DOHH2 (cell line): ENCODE results near the gene C4orf50.

Experiments used
- H3F3A ChIP-seq: fragments of 200-600 bp; sonication (generic), shearing (Covaris generic); 2 replicates; pipeline ENCODE4 v1.6.0; 2016; ENCODE audit warnings: antibody characterized with exemption, mild to moderate bottlenecking; ENCODE audit not compliant: control insufficient read depth, insufficient read depth
- H3K27ac ChIP-seq: fragments of 200-600 bp; sonication (generic); 2 replicates; pipeline ENCODE4 v1.5.1; 2014; ENCODE audit warnings: low read depth, mild to moderate bottlenecking, low read length, moderate library complexity
- H3K27me3 ChIP-seq: fragments of 200-600 bp; sonication (generic); 2 replicates; pipeline ENCODE4 v1.6.1; 2014; ENCODE audit warnings: mild to moderate bottlenecking, low read length, mixed read lengths; ENCODE audit not compliant: control insufficient read depth
- H3K36me3 ChIP-seq: fragments of 200-600 bp; sonication (generic); 2 replicates; pipeline ENCODE4 v1.6.1; 2014; ENCODE audit warnings: mild to moderate bottlenecking, low read length, moderate library complexity, mixed read lengths; ENCODE audit not compliant: control insufficient read depth
- H3K4me1 ChIP-seq: fragments of 200-600 bp; sonication (generic); 2 replicates; pipeline ENCODE4 v1.6.1; 2014; ENCODE audit warnings: mild to moderate bottlenecking, low read length, mixed read lengths; ENCODE audit not compliant: control insufficient read depth
- H3K4me2 ChIP-seq: fragments of 200-600 bp; sonication (generic); 2 replicates; pipeline ENCODE4 v1.6.0; 2014; ENCODE audit warnings: mild to moderate bottlenecking, low read length, moderate library complexity
- H3K4me3 ChIP-seq: fragments of 200-600 bp; sonication (generic); 2 replicates; pipeline ENCODE4 v1.5.1; 2014; ENCODE audit warnings: mild to moderate bottlenecking, low read length, mixed read lengths
- H3K79me2 ChIP-seq: fragments of 200-600 bp; sonication (generic); 2 replicates; pipeline ENCODE4 v1.6.1; 2014; ENCODE audit warnings: mild to moderate bottlenecking, low read length, mixed read lengths; ENCODE audit not compliant: control insufficient read depth
- H3K9me2 ChIP-seq: fragments of 200-600 bp; sonication (generic); replicated peaks from 2 replicates; pipeline ENCODE4 v1.6.1; 2014; ENCODE audit warnings: mild to moderate bottlenecking, low read length, mixed read lengths; ENCODE audit not compliant: control insufficient read depth
- H3K9me3 ChIP-seq: fragments of 200-600 bp; sonication (generic); 2 replicates; pipeline ENCODE4 v1.6.1; 2014; ENCODE audit warnings: antibody characterized with exemption, low read length, mixed read lengths; ENCODE audit not compliant: control insufficient read depth, insufficient read depth
- H4K20me1 ChIP-seq: fragments of 200-600 bp; sonication (generic); 2 replicates; pipeline ENCODE4 v1.6.0; 2014; ENCODE audit warnings: low read depth, mild to moderate bottlenecking, antibody characterized with exemption, low read length, moderate library complexity; ENCODE audit not compliant: control insufficient read depth, insufficient read depth
- CTCF ChIP-seq: fragments of 200-600 bp; sonication (generic); IDR thresholded peaks from one replicate; pipeline ENCODE4 v1.5.1; 2014; ENCODE audit warnings: antibody characterized with exemption, mild to moderate bottlenecking, low read depth, low read length; ENCODE audit not compliant: poor library complexity, severe bottlenecking
- EZH2phosphoT487 ChIP-seq: fragments of 200-600 bp; sonication (generic); IDR thresholded peaks from 2 replicates; pipeline ENCODE4 v1.6.1; 2017; ENCODE audit warnings: borderline replicate concordance, mild to moderate bottlenecking, antibody characterized with exemption, low read length, moderate library complexity, mixed read lengths

Gene C4orf50

GRCh38 chr4:5923376-5923775 is 94.9 kb downstream of the C4orf50 start:
- no peaks in the 10 kb centered on the region for H3K4me1 ChIP-seq
- H3K4me2 ChIP-seq, result no peak overlapping the region
- H3K79me2 ChIP-seq, result no peaks in the 10 kb centered on the region
- TF ChIP-seq CTCF (no peak), EZH2phosphoT487 (no peak)
- H3K9me3 ChIP-seq, result no peaks in the 10 kb centered on the region
- H3K9me2 ChIP-seq, result no peaks in the 10 kb centered on the region
- no peaks in the 10 kb centered on the region for H3F3A ChIP-seq
- no peaks in the 10 kb centered on the region for H3K36me3 ChIP-seq
- H3K4me3 ChIP-seq, result no peak overlapping the region
- H3K27me3 ChIP-seq, result no peaks in the 10 kb centered on the region
- H4K20me1 ChIP-seq, result no peaks in the 10 kb centered on the region
- no peak overlapping the region for H3K27ac ChIP-seq

DNA sequence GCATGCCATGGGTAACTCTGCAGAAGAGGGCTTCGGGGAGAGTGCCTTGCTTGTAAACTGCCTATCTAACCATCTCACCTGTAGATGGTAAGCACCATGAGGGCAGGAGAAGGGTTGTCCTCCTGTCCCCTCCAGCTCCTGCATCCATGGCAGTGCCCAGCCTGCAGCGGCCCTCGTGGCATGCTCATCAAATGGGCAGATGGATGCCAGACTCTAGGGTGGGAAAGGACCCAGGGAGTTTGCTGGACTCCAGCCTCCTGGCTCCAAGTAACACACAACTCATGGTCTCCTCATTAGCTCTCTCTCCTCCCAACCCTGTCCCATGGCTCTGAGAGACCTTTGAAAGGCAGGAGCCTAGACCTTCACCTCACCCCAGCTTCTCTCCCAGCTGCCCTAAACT is 95.7 kb downstream of the C4orf50 start:
- H3F3A ChIP-seq, result no peaks in the 10 kb centered on the region
- H3K4me2 ChIP-seq, result no peak overlapping the region
- no peaks in the 10 kb centered on the region for H3K9me2 ChIP-seq
- H3K79me2 ChIP-seq, result no peaks in the 10 kb centered on the region
- no peaks in the 10 kb centered on the region for H4K20me1 ChIP-seq
- TF ChIP-seq CTCF, result no peak
- no peak for TF ChIP-seq EZH2phosphoT487
- no peak overlapping the region for H3K4me3 ChIP-seq
- H3K27me3 ChIP-seq, result no peaks in the 10 kb centered on the region
- no peaks in the 10 kb centered on the region for H3K4me1 ChIP-seq
- H3K9me3 ChIP-seq, result no peaks in the 10 kb centered on the region
- no peaks in the 10 kb centered on the region for H3K36me3 ChIP-seq
- no peak overlapping the region for H3K27ac ChIP-seq

- Histone ChIP-seq H3K79me2 (no peaks in the 10 kb centered on the region), H3F3A (no peaks in the 10 kb centered on the region), H3K4me1 (no peaks in the 10 kb centered on the region), H3K4me2 (no peak overlapping the region), H3K9me2 (no peaks in the 10 kb centered on the region), H3K4me3 (no peak overlapping the region), H3K27ac (no peak overlapping the region), H3K9me3 (no peaks in the 10 kb centered on the region), H3K36me3 (no peaks in the 10 kb centered on the region), H3K27me3 (no peaks in the 10 kb centered on the region), H4K20me1 (no peaks in the 10 kb centered on the region)
- no peak for TF ChIP-seq CTCF
- TF ChIP-seq EZH2phosphoT487, result no peak
Observed at GRCh38 chr4:5921981-5922380, 96.2 kb downstream of the C4orf50 start.
